Testis (tissue), 2 donors: ENCODE measurements around the gene SYT12.

Experiments
- POLR2A ChIP-seq: fragments of 450-650 bp; IDR thresholded peaks from one replicate; pipeline ENCODE4 v1.6.1; 2017; ENCODE audit warnings: antibody characterized with exemption, mild to moderate bottlenecking, moderate library complexity
- TF ChIP-seq, protein P1 (sequence below), 3 experiments: fragments of 450-650 bp in 2 of 3; fragments of 200-600 bp in 1 of 3; sonication (generic) in 1 of 3; IDR thresholded peaks; one replicate each; pipeline ENCODE4 v1.5.1; 2016 to 2019; ENCODE audit warnings: antibody characterized with exemption in 3 of 3, mild to moderate bottlenecking in 2 of 3, moderate library complexity in 1 of 3

DNA sequence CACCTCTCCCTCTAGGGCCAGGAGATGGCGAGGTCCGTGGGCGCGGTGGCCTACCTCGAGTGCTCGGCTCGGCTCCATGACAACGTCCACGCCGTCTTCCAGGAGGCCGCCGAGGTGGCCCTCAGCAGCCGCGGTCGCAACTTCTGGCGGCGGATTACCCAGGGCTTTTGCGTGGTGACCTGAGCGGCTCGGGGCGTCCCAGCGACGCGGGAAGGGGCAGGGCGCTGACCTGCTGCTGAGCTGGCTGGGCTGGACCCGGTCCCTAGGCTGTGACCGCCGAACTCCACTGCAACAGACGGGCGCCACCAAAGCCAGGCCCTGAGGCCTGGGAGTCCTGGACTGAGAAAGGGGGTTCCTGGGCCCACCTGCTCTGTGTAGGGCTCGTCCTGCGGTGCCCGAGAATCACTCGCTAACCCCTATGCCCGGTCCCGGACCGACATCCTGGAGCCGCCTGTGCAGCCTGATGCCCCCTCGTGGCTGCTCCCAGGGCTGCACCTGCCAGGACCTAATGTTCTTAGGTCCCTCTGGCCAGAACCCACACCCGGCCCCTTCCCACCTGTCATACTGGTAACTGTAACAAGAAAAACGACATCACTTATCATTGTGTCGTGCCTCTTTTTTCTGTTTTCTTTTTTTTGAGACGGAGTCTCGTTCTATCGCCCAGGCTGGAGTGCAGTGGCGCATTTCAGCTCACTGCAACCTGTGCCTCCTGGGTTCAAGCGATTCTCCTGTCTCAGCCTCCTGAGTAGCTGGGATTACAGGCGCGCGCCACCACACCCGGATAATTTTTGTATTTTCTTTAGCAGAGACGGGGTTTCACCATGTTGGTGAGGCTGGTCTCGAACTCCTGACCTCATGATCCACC is 48.7 kb downstream of the SYT12 start:
- TF ChIP-seq, protein P1, sequence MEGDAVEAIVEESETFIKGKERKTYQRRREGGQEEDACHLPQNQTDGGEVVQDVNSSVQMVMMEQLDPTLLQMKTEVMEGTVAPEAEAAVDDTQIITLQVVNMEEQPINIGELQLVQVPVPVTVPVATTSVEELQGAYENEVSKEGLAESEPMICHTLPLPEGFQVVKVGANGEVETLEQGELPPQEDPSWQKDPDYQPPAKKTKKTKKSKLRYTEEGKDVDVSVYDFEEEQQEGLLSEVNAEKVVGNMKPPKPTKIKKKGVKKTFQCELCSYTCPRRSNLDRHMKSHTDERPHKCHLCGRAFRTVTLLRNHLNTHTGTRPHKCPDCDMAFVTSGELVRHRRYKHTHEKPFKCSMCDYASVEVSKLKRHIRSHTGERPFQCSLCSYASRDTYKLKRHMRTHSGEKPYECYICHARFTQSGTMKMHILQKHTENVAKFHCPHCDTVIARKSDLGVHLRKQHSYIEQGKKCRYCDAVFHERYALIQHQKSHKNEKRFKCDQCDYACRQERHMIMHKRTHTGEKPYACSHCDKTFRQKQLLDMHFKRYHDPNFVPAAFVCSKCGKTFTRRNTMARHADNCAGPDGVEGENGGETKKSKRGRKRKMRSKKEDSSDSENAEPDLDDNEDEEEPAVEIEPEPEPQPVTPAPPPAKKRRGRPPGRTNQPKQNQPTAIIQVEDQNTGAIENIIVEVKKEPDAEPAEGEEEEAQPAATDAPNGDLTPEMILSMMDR (IDR thresholded peaks at IDR 0.05), result peak; percentile 55 to 82 (median 64)
- no peak for TF ChIP-seq POLR2A
